Mesothelial cell of epicardium (in vitro differentiated cells): Measurements from ENCODE around the gene PDPN. TPM values are rescaled to one million over a fixed set of nuclear protein-coding genes. Genes with fewer than 3 reads are reported as not detected.

Source experiments
- DNase-seq, 2 experiments: peaks; one replicate each; pipeline ENCODE4 v3.0.0; 2021; ENCODE audit warnings: low spot score in 2 of 2; ENCODE audit not compliant: unreplicated experiment in 2 of 2
- H3K27ac Mint-ChIP-seq: 2 replicates; pipeline ENCODE4 v1.8.0; 2021; ENCODE audit warnings: mixed read lengths
- H3K27me3 Mint-ChIP-seq: 2 replicates; pipeline ENCODE4 v1.8.0; 2021; ENCODE audit warnings: low read depth, mixed read lengths
- H3K36me3 Mint-ChIP-seq: 2 replicates; pipeline ENCODE4 v1.8.0; 2021; ENCODE audit warnings: mixed read lengths
- H3K4me1 Mint-ChIP-seq: 2 replicates; pipeline ENCODE4 v1.8.0; 2021; ENCODE audit warnings: mixed read lengths
- H3K4me3 Mint-ChIP-seq: 2 replicates; pipeline ENCODE4 v1.8.0; 2021; ENCODE audit warnings: mild to moderate bottlenecking, moderate library complexity, mixed read lengths
- H3K9me3 Mint-ChIP-seq: 2 replicates; pipeline ENCODE4 v1.8.0; 2021; ENCODE audit warnings: mixed read lengths
- total RNA-seq: library from RNA; stranded (reverse); gene quantifications from 3 replicates; pipeline ENCODE4 v1.2.1, GENCODE V29; 2021
- TF ChIP-seq, protein P1 (sequence below): fragments of 200-600 bp; sonication (generic); IDR thresholded peaks from one replicate; pipeline ENCODE4 v1.5.0; 2021; ENCODE audit warnings: antibody characterized with exemption; ENCODE audit not compliant: unreplicated experiment

PDPN gene, protein sequence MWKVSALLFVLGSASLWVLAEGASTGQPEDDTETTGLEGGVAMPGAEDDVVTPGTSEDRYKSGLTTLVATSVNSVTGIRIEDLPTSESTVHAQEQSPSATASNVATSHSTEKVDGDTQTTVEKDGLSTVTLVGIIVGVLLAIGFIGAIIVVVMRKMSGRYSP
- 102 to 108 TPM (median 105 TPM) in 3 replicates for total RNA-seq

DNA sequence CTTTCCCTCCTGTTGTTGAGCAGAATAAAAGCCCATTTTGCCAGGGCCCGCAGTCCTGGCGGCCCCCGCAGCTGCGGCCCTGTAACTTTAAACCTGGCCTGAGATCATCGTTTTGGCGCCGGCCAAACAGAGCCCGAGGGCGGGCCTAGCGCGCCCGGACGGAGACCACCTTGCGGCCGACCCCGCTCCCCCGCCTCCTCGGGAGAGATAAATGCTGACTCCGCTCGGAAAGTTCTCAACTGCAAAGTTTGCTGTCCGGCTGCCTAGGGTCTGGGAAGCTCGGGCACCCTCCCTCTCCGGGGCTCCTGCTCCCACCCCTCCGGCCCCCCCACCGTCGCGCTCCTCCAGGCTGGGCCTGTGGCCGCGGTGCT is at the start of gene PDPN:
TSS of gene PDPN (plus strand) at position 238 of the 371 bp plus-strand sequence. CDS start 202 bp downstream, outside the sequence.
- no peaks in the 10 kb centered on the region for H3K9me3 Mint-ChIP-seq
- H3K4me3 Mint-ChIP-seq = peak within 1 kb of the TSS; percentile 90
- H3K4me1 Mint-ChIP-seq = peaks cover 68% of the 10 kb centered on the region
- H3K27ac Mint-ChIP-seq = peak within 1 kb of the TSS; percentile 98
- TF ChIP-seq, protein P1, sequence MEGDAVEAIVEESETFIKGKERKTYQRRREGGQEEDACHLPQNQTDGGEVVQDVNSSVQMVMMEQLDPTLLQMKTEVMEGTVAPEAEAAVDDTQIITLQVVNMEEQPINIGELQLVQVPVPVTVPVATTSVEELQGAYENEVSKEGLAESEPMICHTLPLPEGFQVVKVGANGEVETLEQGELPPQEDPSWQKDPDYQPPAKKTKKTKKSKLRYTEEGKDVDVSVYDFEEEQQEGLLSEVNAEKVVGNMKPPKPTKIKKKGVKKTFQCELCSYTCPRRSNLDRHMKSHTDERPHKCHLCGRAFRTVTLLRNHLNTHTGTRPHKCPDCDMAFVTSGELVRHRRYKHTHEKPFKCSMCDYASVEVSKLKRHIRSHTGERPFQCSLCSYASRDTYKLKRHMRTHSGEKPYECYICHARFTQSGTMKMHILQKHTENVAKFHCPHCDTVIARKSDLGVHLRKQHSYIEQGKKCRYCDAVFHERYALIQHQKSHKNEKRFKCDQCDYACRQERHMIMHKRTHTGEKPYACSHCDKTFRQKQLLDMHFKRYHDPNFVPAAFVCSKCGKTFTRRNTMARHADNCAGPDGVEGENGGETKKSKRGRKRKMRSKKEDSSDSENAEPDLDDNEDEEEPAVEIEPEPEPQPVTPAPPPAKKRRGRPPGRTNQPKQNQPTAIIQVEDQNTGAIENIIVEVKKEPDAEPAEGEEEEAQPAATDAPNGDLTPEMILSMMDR = no peak
- peak; percentile 61 to 74 for DNase-seq
- no peaks in the 10 kb centered on the region for H3K27me3 Mint-ChIP-seq
- H3K36me3 Mint-ChIP-seq = no peaks in the 10 kb centered on the region

DNA sequence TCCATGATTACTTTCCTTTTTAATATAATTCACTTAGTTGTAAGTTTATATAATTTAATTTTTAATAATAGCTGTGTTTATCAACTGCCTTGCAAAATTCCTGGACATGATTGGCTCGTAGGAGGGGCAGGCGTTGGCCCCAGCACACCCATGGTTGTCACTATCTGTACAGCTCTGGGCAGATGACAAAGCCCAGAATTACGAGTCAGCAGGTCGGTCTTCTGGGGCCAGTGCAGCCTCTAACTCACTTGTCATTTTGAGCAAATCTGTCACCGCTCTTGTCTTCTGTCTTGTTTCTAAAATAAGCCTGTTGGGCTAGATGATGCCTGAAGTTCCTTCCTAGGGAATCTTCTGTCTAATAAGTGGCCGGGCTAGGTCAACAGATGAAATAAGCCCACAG is 48.4 kb upstream of the PDPN start:
- no peak for DNase-seq
- Mint-ChIP-seq H3K4me1 (no peaks in the 10 kb centered on the region), H3K4me3 (no peak overlapping the region), H3K27ac (no peak overlapping the region), H3K9me3 (no peaks in the 10 kb centered on the region), H3K36me3 (no peaks in the 10 kb centered on the region), H3K27me3 (peaks cover 7% of the 10 kb centered on the region)
- TF ChIP-seq, protein P1 = no peak

DNA sequence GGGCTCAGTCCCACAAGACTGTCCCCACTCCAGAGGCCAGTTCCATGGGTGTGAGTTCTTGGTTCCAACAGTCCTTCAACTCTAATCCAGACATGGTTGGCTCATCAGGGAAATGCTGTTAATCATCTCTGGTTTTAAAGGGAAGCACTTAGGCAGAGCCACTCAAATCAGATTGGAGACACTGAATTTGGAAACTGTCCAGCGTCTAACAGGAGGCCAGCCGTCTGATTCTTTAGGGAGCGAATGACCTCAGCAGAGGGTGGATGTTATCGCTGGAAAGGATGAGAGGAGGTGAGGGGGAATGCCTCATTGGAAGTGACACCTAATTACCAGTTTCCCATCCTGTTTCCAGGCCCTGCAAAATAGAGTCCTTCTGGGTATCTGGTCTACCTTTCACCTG is 47.1 kb upstream of the PDPN start:
- Mint-ChIP-seq H3K9me3 (no peaks in the 10 kb centered on the region), H3K27ac (no peak overlapping the region), H3K4me3 (no peak overlapping the region), H3K36me3 (no peaks in the 10 kb centered on the region), H3K27me3 (peaks cover 6% of the 10 kb centered on the region), H3K4me1 (no peaks in the 10 kb centered on the region)
- TF ChIP-seq, protein P1 = no peak
- no peak for DNase-seq

DNA sequence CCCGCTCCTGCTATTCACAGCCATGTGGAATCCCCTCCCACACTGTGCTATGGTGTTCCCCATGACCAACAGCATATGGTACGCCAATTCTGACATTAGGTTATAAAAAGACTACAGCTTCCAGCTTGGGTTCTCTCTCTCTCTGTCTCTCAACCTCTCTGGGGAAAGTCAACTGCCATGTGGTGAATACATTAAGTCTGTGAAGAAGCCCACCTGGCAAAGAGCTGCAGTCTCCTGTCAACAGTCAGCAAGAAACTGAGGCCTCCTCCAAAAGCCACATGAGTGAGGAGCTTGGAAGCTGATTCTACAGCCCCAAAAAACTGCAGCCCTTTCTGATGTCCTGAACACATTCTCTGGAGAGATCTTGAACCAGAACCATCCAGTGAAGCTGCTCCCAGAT is 44.8 kb upstream of the PDPN start:
- no peak overlapping the region for H3K4me3 Mint-ChIP-seq
- H3K4me1 Mint-ChIP-seq = peaks cover under 1% of the 10 kb centered on the region
- TF ChIP-seq, protein P1 = no peak
- no peak for DNase-seq
- peaks cover 8% of the 10 kb centered on the region for H3K27me3 Mint-ChIP-seq
- H3K9me3 Mint-ChIP-seq = no peaks in the 10 kb centered on the region
- no peak overlapping the region for H3K27ac Mint-ChIP-seq
- no peaks in the 10 kb centered on the region for H3K36me3 Mint-ChIP-seq

DNA sequence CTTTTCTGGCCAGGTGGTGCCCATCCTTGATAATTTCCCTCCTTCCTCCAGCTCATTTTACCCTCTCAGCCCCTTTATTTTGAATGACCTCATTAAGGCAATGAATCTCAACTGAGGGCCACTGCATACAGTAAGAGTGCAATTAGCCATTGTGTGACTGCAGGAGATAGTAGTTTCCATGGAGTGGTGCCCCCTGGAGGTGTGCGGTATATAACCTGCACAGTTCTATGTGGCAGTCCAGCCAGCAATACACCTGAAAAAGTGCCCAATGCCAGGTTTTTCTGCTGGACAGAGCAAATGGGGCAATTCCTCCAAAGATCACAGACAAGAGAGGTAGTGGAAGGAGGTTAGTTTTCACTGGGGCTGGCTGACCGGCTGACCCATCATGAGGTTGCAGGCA is 43.9 kb upstream of the PDPN start:
- Mint-ChIP-seq H3K36me3 (no peaks in the 10 kb centered on the region), H3K27me3 (peaks cover 8% of the 10 kb centered on the region), H3K27ac (no peak overlapping the region), H3K4me1 (peaks cover 1% of the 10 kb centered on the region), H3K4me3 (no peak overlapping the region), H3K9me3 (no peaks in the 10 kb centered on the region)
- TF ChIP-seq, protein P1 = no peak
- no peak for DNase-seq

DNA sequence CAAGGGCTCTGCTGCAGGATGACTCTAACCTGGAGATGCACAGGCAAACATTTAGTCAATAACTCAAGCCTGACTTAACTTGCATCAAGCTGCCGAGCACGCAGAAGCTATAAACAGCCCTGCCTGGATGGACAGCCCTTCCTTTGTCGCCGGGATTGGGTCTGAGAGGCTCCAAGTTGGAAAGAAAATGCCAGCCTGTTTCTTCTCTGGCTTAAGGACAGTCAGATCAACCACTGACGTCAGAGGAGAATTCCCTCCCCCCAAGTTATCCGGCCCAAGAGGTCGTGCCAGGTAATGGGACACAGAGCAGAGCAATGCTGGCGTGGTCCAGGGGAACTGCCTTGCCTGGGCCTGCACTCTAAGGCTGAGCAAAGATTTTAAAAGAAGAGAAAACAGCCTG is 42.8 kb upstream of the PDPN start:
- no peak for DNase-seq
- Mint-ChIP-seq H3K27me3 (peaks cover 9% of the 10 kb centered on the region), H3K36me3 (no peaks in the 10 kb centered on the region), H3K9me3 (no peaks in the 10 kb centered on the region), H3K4me3 (no peak overlapping the region), H3K4me1 (peaks cover 1% of the 10 kb centered on the region), H3K27ac (no peak overlapping the region)
- TF ChIP-seq, protein P1 = no peak
